Epithelial cell of proximal tubule (primary cell): ENCODE data around the gene KRCC1. TPM values are rescaled to one million over a fixed set of nuclear protein-coding genes. Genes with fewer than 3 reads are reported as not detected.

Source experiments
- DNase-seq: peaks from one replicate; pipeline ENCODE4 v3.0.0-alpha.2; 2011; ENCODE audit warnings: low read depth
- H3K4me3 ChIP-seq: 2 replicates; pipeline ENCODE4 v1.5.1; 2011; ENCODE audit warnings: low read depth, mild to moderate bottlenecking, low read length
- total RNA-seq: library from RNA; depleted of rRNA; stranded (reverse); fragments of >200 nt; gene quantifications from 2 replicates; pipeline ENCODE4 v1.2.3, GENCODE V29; 2015
- TF ChIP-seq, protein P1 (sequence below): conservative IDR thresholded peaks from 2 replicates; pipeline ENCODE4 v1.5.1; 2012; ENCODE audit warnings: low read depth, mild to moderate bottlenecking, low read length

Gene KRCC1
- total RNA-seq, 1 donor from 2014 or later = 24.1 TPM

- H3K4me3 ChIP-seq = no peak overlapping the region
- DNase-seq = no peak
- TF ChIP-seq, protein P1, sequence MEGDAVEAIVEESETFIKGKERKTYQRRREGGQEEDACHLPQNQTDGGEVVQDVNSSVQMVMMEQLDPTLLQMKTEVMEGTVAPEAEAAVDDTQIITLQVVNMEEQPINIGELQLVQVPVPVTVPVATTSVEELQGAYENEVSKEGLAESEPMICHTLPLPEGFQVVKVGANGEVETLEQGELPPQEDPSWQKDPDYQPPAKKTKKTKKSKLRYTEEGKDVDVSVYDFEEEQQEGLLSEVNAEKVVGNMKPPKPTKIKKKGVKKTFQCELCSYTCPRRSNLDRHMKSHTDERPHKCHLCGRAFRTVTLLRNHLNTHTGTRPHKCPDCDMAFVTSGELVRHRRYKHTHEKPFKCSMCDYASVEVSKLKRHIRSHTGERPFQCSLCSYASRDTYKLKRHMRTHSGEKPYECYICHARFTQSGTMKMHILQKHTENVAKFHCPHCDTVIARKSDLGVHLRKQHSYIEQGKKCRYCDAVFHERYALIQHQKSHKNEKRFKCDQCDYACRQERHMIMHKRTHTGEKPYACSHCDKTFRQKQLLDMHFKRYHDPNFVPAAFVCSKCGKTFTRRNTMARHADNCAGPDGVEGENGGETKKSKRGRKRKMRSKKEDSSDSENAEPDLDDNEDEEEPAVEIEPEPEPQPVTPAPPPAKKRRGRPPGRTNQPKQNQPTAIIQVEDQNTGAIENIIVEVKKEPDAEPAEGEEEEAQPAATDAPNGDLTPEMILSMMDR = no peak
Observed at GRCh38 chr2:88078643-88079172, 23.1 kb upstream of the KRCC1 start.

DNA sequence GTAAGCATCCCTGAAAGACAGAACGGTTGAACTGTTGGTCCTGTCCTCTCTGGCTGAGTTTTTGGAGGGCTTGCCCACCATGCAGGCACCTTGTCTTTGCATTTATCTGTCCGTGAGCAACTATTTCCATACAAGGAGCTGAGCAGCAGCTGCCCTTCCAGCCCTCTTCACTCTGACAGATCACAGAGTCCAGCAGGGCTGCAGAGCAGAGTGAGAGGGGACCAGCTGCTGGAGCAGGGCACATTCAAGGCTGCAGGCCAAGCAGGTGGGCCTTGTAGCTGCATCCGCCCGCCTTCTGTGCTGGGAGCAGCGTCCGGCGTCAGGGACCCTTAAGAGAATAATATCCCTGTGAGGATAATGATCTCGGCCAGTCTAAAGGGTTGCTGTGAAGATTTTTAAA is 21.5 kb upstream of the KRCC1 start:
- no peak overlapping the region for H3K4me3 ChIP-seq
- TF ChIP-seq, protein P1 = no peak
- no peak for DNase-seq

DNA sequence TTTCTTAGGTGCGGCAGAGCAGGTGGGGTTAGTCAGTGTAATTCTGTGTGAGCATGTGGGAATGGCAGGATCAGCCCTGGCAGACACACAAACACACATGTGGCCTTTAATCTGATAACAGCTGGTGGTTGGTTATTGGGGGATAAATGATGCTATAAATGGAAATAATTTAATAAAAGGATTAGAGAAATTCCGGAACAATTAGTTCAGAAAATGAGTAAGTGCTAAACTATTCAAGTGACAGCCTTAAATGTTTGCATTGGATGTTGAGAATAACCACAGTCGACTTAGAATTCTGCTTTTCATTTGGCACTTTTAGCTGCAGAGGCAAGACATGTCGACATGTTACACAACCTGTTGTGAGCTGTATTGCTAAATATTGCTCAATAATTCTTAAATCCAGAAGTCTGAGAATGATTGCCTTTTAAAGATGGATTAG is 19.3 kb upstream of the KRCC1 start:
- no peak overlapping the region for H3K4me3 ChIP-seq
- no peak for DNase-seq
- TF ChIP-seq, protein P1 = no peak

- H3K4me3 ChIP-seq = no peak overlapping the region
- TF ChIP-seq, protein P1 = no peak
- DNase-seq = no peak
Observed at GRCh38 chr2:88074150-88074549, 18.6 kb upstream of the KRCC1 start.

DNA sequence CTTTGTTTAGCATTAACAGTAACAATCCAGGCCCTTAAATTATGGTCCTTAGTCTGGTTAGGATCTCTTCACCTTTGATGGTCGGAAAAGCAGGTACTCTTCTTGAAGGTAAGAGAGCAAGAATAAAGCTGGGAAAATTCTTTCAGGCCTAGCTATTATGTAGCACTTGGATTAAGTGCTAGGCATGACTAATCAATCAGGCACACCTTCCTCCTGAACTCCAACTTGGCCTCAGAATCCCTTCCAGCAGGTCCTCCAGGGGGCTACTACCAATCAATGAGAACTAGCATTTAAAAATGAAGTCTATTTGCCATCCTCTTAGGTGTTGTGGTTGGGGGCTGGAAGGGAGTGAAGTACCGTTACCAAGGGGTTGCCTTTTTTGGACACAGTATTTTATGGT is 15.8 kb upstream of the KRCC1 start:
- no peak overlapping the region for H3K4me3 ChIP-seq
- no peak for DNase-seq
- TF ChIP-seq, protein P1 = no peak

- no peak overlapping the region for H3K4me3 ChIP-seq
- no peak for DNase-seq
- TF ChIP-seq, protein P1 = no peak
Observed at GRCh38 chr2:88070055-88070454, 14.5 kb upstream of the KRCC1 start.

GRCh38 chr2:88069117-88069516 is 13.5 kb upstream of the KRCC1 start:
- TF ChIP-seq, protein P1 = no peak
- no peak overlapping the region for H3K4me3 ChIP-seq
- no peak for DNase-seq
